Liver (tissue), 9 donors: Measurements from ENCODE around the gene ANKRD10. TPM values are rescaled to one million over a fixed set of nuclear protein-coding genes. Genes with fewer than 3 reads are reported as not detected.
"Not testable (repeated sequence)": the region's sequence is repeated elsewhere in the genome, so short reads cannot be mapped to it uniquely, and the experiment has no call there.

Experiments used
- DNase-seq: peaks from one replicate; pipeline ENCODE4 v3.0.0-alpha.2; 2017; ENCODE audit warnings: low spot score
- H3K27ac ChIP-seq, 2 donors: one replicate each; pipeline ENCODE4 v1.7.0; 2013; ENCODE audit warnings: inconsistent platforms in 2 of 2, low read length in 2 of 2, control low read depth in 1 of 2, low read depth in 1 of 2, mild to moderate bottlenecking in 1 of 2
- H3K27me3 ChIP-seq, 4 donors: one replicate each; pipeline versions ENCODE4 v1.6.1 to v1.7.0; 2013; ENCODE audit warnings: low read length in 3 of 4, inconsistent platforms in 1 of 4, mild to moderate bottlenecking in 1 of 4, moderate library complexity in 1 of 4; ENCODE audit not compliant: control insufficient read depth in 4 of 4, insufficient read depth in 4 of 4
- H3K36me3 ChIP-seq, 4 donors: one replicate each; pipeline versions ENCODE4 v1.6.1 to v1.7.0; 2013; ENCODE audit warnings: low read length in 3 of 4, mild to moderate bottlenecking in 3 of 4, low read depth in 1 of 4, moderate library complexity in 1 of 4; ENCODE audit not compliant: control insufficient read depth in 4 of 4, insufficient read depth in 3 of 4
- H3K4me1 ChIP-seq, 4 donors: one replicate each; pipeline versions ENCODE4 v1.6.1 to v1.7.0; 2013; ENCODE audit warnings: low read length in 3 of 4, mild to moderate bottlenecking in 3 of 4, moderate library complexity in 1 of 4; ENCODE audit not compliant: control insufficient read depth in 4 of 4, insufficient read depth in 4 of 4
- H3K4me3 ChIP-seq, 3 donors: one replicate each; pipeline versions ENCODE4 v1.6.1 to v1.7.0; 2013; ENCODE audit warnings: low read length in 3 of 3, control low read depth in 1 of 3, low read depth in 1 of 3, mild to moderate bottlenecking in 1 of 3
- H3K9ac ChIP-seq, 2 donors: one replicate each; pipeline ENCODE4 v1.7.0; 2013; ENCODE audit warnings: low read length in 2 of 2, mild to moderate bottlenecking in 2 of 2, moderate library complexity in 2 of 2, control low read depth in 1 of 2, low read depth in 1 of 2
- H3K9me3 ChIP-seq, 4 donors: one replicate each; pipeline versions ENCODE4 v1.6.1 to v1.7.0; 2013; ENCODE audit warnings: low read length in 3 of 4; ENCODE audit not compliant: control insufficient read depth in 4 of 4
- FOXA1 ChIP-seq: IDR thresholded peaks from 2 replicates; pipeline ENCODE4 v1.6.1; 2016; ENCODE audit warnings: antibody characterized with exemption
- GABPA ChIP-seq, 2 donors: IDR thresholded peaks in 1 of 2; conservative IDR thresholded peaks in 1 of 2; 2 replicates each; pipeline ENCODE4 v1.6.1; 2016; ENCODE audit warnings: antibody characterized with exemption in 2 of 2, mild to moderate bottlenecking in 1 of 2, moderate library complexity in 1 of 2
- HNF4A ChIP-seq, 2 donors: conservative IDR thresholded peaks; 2 replicates each; pipeline ENCODE4 v1.6.1; 2016; ENCODE audit warnings: antibody characterized with exemption in 2 of 2, mild to moderate bottlenecking in 2 of 2
- HNF4G ChIP-seq: IDR thresholded peaks from 2 replicates; pipeline ENCODE4 v1.6.1; 2016; ENCODE audit warnings: antibody characterized with exemption
- JUND ChIP-seq, 2 donors: IDR thresholded peaks; 2 replicates each; pipeline ENCODE4 v1.6.1; 2016; ENCODE audit warnings: antibody characterized with exemption in 2 of 2
- MAX ChIP-seq: IDR thresholded peaks from 2 replicates; pipeline ENCODE4 v1.6.1; 2016; ENCODE audit warnings: antibody characterized with exemption
- RAD21 ChIP-seq, 2 donors: IDR thresholded peaks; 2 replicates each; pipeline ENCODE4 v1.6.1; 2016; ENCODE audit warnings: antibody characterized with exemption in 2 of 2, mild to moderate bottlenecking in 2 of 2
- RXRA ChIP-seq, 2 donors: IDR thresholded peaks; 2 replicates each; pipeline ENCODE4 v1.6.1; 2017 to 2018; ENCODE audit warnings: antibody characterized with exemption in 2 of 2, mild to moderate bottlenecking in 1 of 2
- SP1 ChIP-seq: IDR thresholded peaks from 2 replicates; pipeline ENCODE4 v1.6.1; 2018; ENCODE audit warnings: antibody characterized with exemption, mild to moderate bottlenecking
- YY1 ChIP-seq: IDR thresholded peaks from 2 replicates; pipeline ENCODE4 v1.6.1; 2016; ENCODE audit warnings: antibody characterized with exemption, mild to moderate bottlenecking
- ZBTB33 ChIP-seq: IDR thresholded peaks from 2 replicates; pipeline ENCODE4 v1.6.1; 2016; ENCODE audit warnings: antibody characterized with exemption
- WGBS: extraction: QIAGEN DNeasy Blood & Tissue Kit; methylation state at CpG from one replicate; pipeline ENCODE4 v1.1.7; 2013; 5-methylcytosine and 5-hydroxymethylcytosine counted together
- polyA plus RNA-seq, 2 donors: library from polyadenylated mRNA; stranded (reverse) in 1 of 2; unstranded in 1 of 2; fragments of 200-250 nt in 1 of 2; fragments of >200 nt in 1 of 2; fragmentation: Nextera tagmentation in 1 of 2; extraction: Ambion mirVana in 1 of 2; gene quantifications; one replicate each; pipeline versions ENCODE4 v1.2.1 to v1.2.3, GENCODE V29; 2013 to 2015
- total RNA-seq, 2 donors: library from RNA; depleted of rRNA; stranded (reverse); fragments of >200 nt; gene quantifications; one replicate each; pipeline ENCODE4 v1.2.3, GENCODE V29; 2014
- TF ChIP-seq, protein P1 (sequence below): fragments of 150-350 bp; IDR thresholded peaks from 2 replicates; pipeline ENCODE4 v1.5.1; 2017; ENCODE audit warnings: improper control_type of control experiment, low read depth, low read length; ENCODE audit not compliant: missing input control
- donor health status: healthy.
- donor health status: healthy.
- donor health status: healthy.
- donor health status: healthy.
- donor health status: healthy.

The ANKRD10 gene
- total and polyA plus RNA-seq, 4 donors = 18.8 to 74.1 (median 52.9) TPM

- no peak for DNase-seq
- Histone ChIP-seq H3K9ac (no peak overlapping the region), H3K9me3 (no peaks in the 10 kb centered on the region), H3K27ac (no peak overlapping the region), H3K36me3 (no peaks in the 10 kb centered on the region), H3K4me1 (no peaks in the 10 kb centered on the region), H3K27me3 (peaks cover 0 to 3% (median 0%) of the 10 kb centered on the region in 4 donors), H3K4me3 (no peak overlapping the region)
- TF ChIP-seq HNF4A (conservative IDR thresholded peaks at IDR 0.05) = no peak
- no peak for TF ChIP-seq ZBTB33
- TF ChIP-seq YY1 = no peak
- no peak for TF ChIP-seq SP1
- no peak for TF ChIP-seq HNF4G
- no peak for TF ChIP-seq RAD21 (IDR thresholded peaks at IDR 0.05)
- no peak for TF ChIP-seq GABPA (IDR thresholded peaks at IDR 0.05 in 1 of 2, conservative IDR thresholded peaks at IDR 0.05 in 1 of 2)
- no peak for TF ChIP-seq JUND (IDR thresholded peaks at IDR 0.05)
- no peak for TF ChIP-seq FOXA1
- TF ChIP-seq, protein P1, sequence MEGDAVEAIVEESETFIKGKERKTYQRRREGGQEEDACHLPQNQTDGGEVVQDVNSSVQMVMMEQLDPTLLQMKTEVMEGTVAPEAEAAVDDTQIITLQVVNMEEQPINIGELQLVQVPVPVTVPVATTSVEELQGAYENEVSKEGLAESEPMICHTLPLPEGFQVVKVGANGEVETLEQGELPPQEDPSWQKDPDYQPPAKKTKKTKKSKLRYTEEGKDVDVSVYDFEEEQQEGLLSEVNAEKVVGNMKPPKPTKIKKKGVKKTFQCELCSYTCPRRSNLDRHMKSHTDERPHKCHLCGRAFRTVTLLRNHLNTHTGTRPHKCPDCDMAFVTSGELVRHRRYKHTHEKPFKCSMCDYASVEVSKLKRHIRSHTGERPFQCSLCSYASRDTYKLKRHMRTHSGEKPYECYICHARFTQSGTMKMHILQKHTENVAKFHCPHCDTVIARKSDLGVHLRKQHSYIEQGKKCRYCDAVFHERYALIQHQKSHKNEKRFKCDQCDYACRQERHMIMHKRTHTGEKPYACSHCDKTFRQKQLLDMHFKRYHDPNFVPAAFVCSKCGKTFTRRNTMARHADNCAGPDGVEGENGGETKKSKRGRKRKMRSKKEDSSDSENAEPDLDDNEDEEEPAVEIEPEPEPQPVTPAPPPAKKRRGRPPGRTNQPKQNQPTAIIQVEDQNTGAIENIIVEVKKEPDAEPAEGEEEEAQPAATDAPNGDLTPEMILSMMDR = no peak
- no peak for TF ChIP-seq MAX
- WGBS = 84% methylated on average over 4 of the region's 4 CpGs
These were observed 34.8 kb upstream of the ANKRD10 start for GRCh38 chr13:110949628-110950027.

GRCh38 chr13:110949116-110949515 lies 34.2 kb upstream of the ANKRD10 start:
- peaks cover 0 to 3% (median 0%) of the 10 kb centered on the region in 4 donors for H3K27me3 ChIP-seq

GRCh38 chr13:110947338-110947737 lies 32.5 kb upstream of the ANKRD10 start:
- H3K36me3 ChIP-seq, DNase-seq: not testable (repeated sequence)
- 88% methylated on average over 8 of the region's 10 CpGs for WGBS

More at GRCh38 chr13:110949116-110949515, 34.2 kb upstream of the ANKRD10 start:
- H3K27ac ChIP-seq = no peak overlapping the region
- H3K36me3 ChIP-seq = no peaks in the 10 kb centered on the region
- DNase-seq = no peak
- no peaks in the 10 kb centered on the region for H3K4me1 ChIP-seq
- TF ChIP-seq MAX (no peak), RAD21 (IDR thresholded peaks at IDR 0.05) (no peak), RXRA (IDR thresholded peaks at IDR 0.05) (no peak)
- no peak overlapping the region for H3K4me3 ChIP-seq
- H3K9ac ChIP-seq = no peak overlapping the region
- no peaks in the 10 kb centered on the region for H3K9me3 ChIP-seq
- 91% methylated on average over 12 of the region's 12 CpGs for WGBS

More at GRCh38 chr13:110947338-110947737, 32.5 kb upstream of the ANKRD10 start:
- H3K4me1 ChIP-seq, H3K27ac ChIP-seq, H3K9ac ChIP-seq, H3K9me3 ChIP-seq, H3K27me3 ChIP-seq, H3K4me3 ChIP-seq: not testable (repeated sequence)
